Peyer's patch (tissue), 4 donors: ENCODE measurements around the gene QPCT. TPM values are rescaled to one million over a fixed set of nuclear protein-coding genes. Genes with fewer than 3 reads are reported as not detected.
A peak's percentile ranks its signal among the peaks of the same experiment; 100 is the strongest.

Experiments used
- DNase-seq, 3 donors: peaks; one replicate each; pipeline ENCODE4 v3.0.0-alpha.2; 2017 to 2019
- H3K27ac ChIP-seq, 4 donors: fragments of 200-600 bp; sonication (generic); one replicate each; pipeline ENCODE4 v1.5.1; 2016 to 2019
- H3K27me3 ChIP-seq, 2 donors: fragments of 200-600 bp; sonication (generic); one replicate each; pipeline ENCODE4 v1.5.1; 2019
- H3K36me3 ChIP-seq, 3 donors: fragments of 200-600 bp; sonication (generic); one replicate each; pipeline ENCODE4 v1.5.1; 2016 to 2019
- H3K4me1 ChIP-seq, 4 donors: fragments of 200-600 bp; sonication (generic); one replicate each; pipeline ENCODE4 v1.5.1; 2016 to 2019
- H3K4me3 ChIP-seq, 4 donors: fragments of 200-600 bp; sonication (generic); 1 replicate in 3 of 4; 2 replicates in 1 of 4; pipeline ENCODE4 v1.5.1; 2016 to 2019; ENCODE audit warnings: mild to moderate bottlenecking in 1 of 4
- H3K9me3 ChIP-seq, 4 donors: fragments of 200-600 bp; sonication (generic); one replicate each; pipeline ENCODE4 v1.5.1; 2016 to 2019; ENCODE audit warnings: mild to moderate bottlenecking in 1 of 4
- CTCF ChIP-seq, 6 experiments: fragments of 450-650 bp in 4 of 6; fragments of 200-600 bp in 2 of 6; sonication (generic) in 1 of 6; IDR thresholded peaks; one replicate each; pipeline ENCODE4 v1.5.1; 2017 to 2019; ENCODE audit warnings: antibody characterized with exemption in 6 of 6, mild to moderate bottlenecking in 3 of 6, moderate library complexity in 1 of 6
- POLR2A ChIP-seq, 2 donors: fragments of 450-650 bp; IDR thresholded peaks; one replicate each; pipeline ENCODE4 v1.5.1; 2017; ENCODE audit warnings: antibody characterized with exemption in 2 of 2, mild to moderate bottlenecking in 2 of 2, moderate library complexity in 2 of 2
- total RNA-seq, 4 donors: library from RNA; depleted of rRNA; stranded (reverse); fragments of >200 nt; gene quantifications; one replicate each; pipeline ENCODE4 v1.1.0, GENCODE V29; 2016

The QPCT gene
- total RNA-seq, 4 donors from 2014 or later, result 0.66 to 1.6 (median 0.88) TPM; not detected in 1

- Histone ChIP-seq H3K4me1 (peaks cover 0 to 6% (median 3%) of the 10 kb centered on the region in 4 donors), H3K36me3 (no peaks in the 10 kb centered on the region), H3K27me3 (no peaks in the 10 kb centered on the region), H3K9me3 (no peaks in the 10 kb centered on the region), H3K4me3 (no peak overlapping the region), H3K27ac (peak overlapping the region in 2 of 4 donors; percentile 53 to 56)
- no peak for TF ChIP-seq POLR2A (IDR thresholded peaks at IDR 0.05)
- no peak for TF ChIP-seq CTCF (IDR thresholded peaks at IDR 0.05)
- DNase-seq, result peak in 2 of 3 donors; percentile 65 to 72
These were observed 45.7 kb downstream of the QPCT start for GRCh38 chr2:37389989-37390765.

DNA sequence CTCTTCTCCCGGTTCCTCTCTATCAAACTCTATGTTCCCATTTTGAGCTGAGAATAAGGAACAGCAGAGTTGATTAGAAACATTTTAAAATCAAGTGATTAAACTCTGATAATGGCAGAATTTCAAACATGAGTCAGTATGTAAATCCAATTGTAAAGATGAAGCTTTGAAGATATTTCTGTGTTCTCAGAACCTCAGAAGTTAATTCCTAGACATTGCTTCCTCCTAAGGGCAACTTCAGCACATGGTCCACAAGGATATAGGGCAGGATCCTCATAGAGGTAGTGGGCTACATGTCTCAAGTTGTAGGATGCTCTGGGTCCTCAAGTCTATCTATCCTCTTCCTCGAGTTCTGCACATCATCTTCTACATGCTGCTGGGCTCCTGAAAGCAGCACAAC, 46.3 kb downstream of the QPCT start:
- no peak for DNase-seq
- Histone ChIP-seq H3K4me1 (peaks cover 0 to 6% (median 3%) of the 10 kb centered on the region in 4 donors), H3K9me3 (no peaks in the 10 kb centered on the region), H3K27ac (peak overlapping the region in 2 of 4 donors; percentile 53 to 56), H3K36me3 (no peaks in the 10 kb centered on the region), H3K27me3 (no peaks in the 10 kb centered on the region), H3K4me3 (no peak overlapping the region)
- TF ChIP-seq POLR2A (IDR thresholded peaks at IDR 0.05) (no peak), CTCF (IDR thresholded peaks at IDR 0.05) (no peak)

GRCh38 chr2:37391711-37392110, 47.3 kb downstream of the QPCT start:
- H3K4me3 ChIP-seq, result no peak overlapping the region
- no peaks in the 10 kb centered on the region for H3K9me3 ChIP-seq
- H3K36me3 ChIP-seq, result no peaks in the 10 kb centered on the region
- no peaks in the 10 kb centered on the region for H3K27me3 ChIP-seq
- H3K27ac ChIP-seq, result no peak overlapping the region
- H3K4me1 ChIP-seq, result peaks cover 0 to 6% (median 3%) of the 10 kb centered on the region in 4 donors
- TF ChIP-seq POLR2A (IDR thresholded peaks at IDR 0.05) (no peak), CTCF (IDR thresholded peaks at IDR 0.05) (no peak)
- DNase-seq, result no peak

GRCh38 chr2:37392428-37392827, 48.0 kb downstream of the QPCT start:
- TF ChIP-seq POLR2A (IDR thresholded peaks at IDR 0.05), result no peak
- no peak for TF ChIP-seq CTCF (IDR thresholded peaks at IDR 0.05)
- no peak for DNase-seq
- no peak overlapping the region for H3K4me3 ChIP-seq
- no peaks in the 10 kb centered on the region for H3K9me3 ChIP-seq
- no peaks in the 10 kb centered on the region for H3K36me3 ChIP-seq
- H3K27ac ChIP-seq, result no peak overlapping the region
- no peaks in the 10 kb centered on the region for H3K27me3 ChIP-seq
- H3K4me1 ChIP-seq, result peaks cover 0 to 6% (median 3%) of the 10 kb centered on the region in 4 donors

DNA sequence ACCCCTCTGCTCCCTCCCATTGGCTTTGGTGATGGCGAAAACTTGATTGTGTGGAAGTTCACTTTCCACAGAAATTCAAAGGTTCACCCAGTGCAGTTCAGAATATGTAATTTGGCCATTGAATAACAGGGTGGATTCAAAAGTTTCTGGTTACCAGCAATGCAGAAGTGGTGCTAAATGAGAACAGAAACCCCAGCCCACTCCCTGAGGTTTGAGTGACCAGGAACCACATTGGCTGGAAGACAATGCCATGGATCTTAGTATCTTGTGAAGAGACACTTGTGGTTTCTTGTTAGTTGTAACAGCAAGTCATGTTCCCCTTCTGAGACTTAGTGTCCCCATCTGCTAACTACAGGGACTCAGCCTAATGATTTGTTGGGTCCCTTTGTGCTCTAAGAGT, 49.8 kb downstream of the QPCT start:
- Histone ChIP-seq H3K4me1 (peaks cover 0 to 6% (median 3%) of the 10 kb centered on the region in 4 donors), H3K27ac (no peak overlapping the region), H3K36me3 (no peaks in the 10 kb centered on the region), H3K4me3 (no peak overlapping the region), H3K9me3 (no peaks in the 10 kb centered on the region), H3K27me3 (no peaks in the 10 kb centered on the region)
- TF ChIP-seq POLR2A (IDR thresholded peaks at IDR 0.05) (no peak), CTCF (IDR thresholded peaks at IDR 0.05) (no peak)
- no peak for DNase-seq
